ENCODE measurements around the gene LSS. TPM values are rescaled to one million over a fixed set of nuclear protein-coding genes. Genes with fewer than 3 reads are reported as not detected.

Gene LSS
- total and polyA plus RNA-seq, 2 of the 4 experiments (the other 2 are of a cell fraction), result 43.4 to 58.1 TPM

DNA sequence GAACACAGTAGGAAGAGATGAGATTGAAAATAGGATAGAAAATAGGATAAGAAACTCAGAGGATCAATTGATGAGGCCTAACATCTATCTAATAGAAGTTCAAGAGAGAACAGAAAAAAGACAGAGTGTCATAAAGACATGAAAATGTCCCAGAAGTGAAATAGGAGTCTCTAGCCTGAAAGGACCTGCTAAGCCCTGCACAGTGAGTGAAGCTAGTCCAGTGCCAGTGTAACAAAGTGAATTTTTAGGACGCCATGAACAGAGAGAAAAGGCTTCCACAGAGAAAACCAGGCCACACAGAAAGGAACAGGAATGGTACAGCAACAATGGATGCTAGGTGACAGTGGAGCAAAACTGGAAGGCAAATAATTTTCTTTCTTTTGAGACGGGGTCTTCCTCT, 20.3 kb upstream of the LSS start:
- dilution Hi-C loops (cut with HindIII; ENCODE audit: low sequenced_read_pairs, unreplicated experiment), result no loop called here
- no peak overlapping the region for H3K9ac ChIP-seq (ENCODE audit: low read depth, low read length)

More for the DNA sequence above, 20.3 kb upstream of the LSS start:
- Histone ChIP-seq H4K20me1 (ENCODE audit: insufficient read depth, low read length) (peaks cover 6% of the 10 kb centered on the region), H2AK5ac (ENCODE audit: low read depth, low read length) (no peak overlapping the region), H3K23ac (ENCODE audit: low read depth, low read length) (no peak overlapping the region), H2BK20ac (ENCODE audit: low read depth, low read length) (no peak overlapping the region), H4K5ac (ENCODE audit: low read depth, low read length) (no peak overlapping the region), H3K14ac (replicated peaks; ENCODE audit: low read depth, low read length) (no peak overlapping the region), H2BK120ac (ENCODE audit: low read depth, low read length) (no peak overlapping the region), H3K9me1 (ENCODE audit: insufficient read depth, low read length) (peaks cover 16% of the 10 kb centered on the region), H4K8ac (ENCODE audit: low read depth in 2 of 2, low read length in 2 of 2) (no peak overlapping the region), H3K9me3 (ENCODE audit: control insufficient read depth, insufficient read depth, low read length) (no peaks in the 10 kb centered on the region), H2BK15ac (ENCODE audit: low read depth, low read length) (no peak overlapping the region), H2AFZ (replicated peaks; ENCODE audit: low read length, poor library complexity) (no peak overlapping the region), H3K4ac (ENCODE audit: low read depth, low read length) (no peak overlapping the region), H3K27me3 (ENCODE audit: control insufficient read depth, insufficient read depth, low read length) (no peaks in the 10 kb centered on the region), H2BK5ac (ENCODE audit: low read depth, low read length, poor library complexity, severe bottlenecking) (no peak overlapping the region), H4K91ac (ENCODE audit: insufficient read depth, low read depth, low read length) (no peak overlapping the region), H3K4me2 (ENCODE audit: low read depth, low read length) (no peak overlapping the region), H3K4me1 (ENCODE audit: control insufficient read depth, insufficient read depth, low read length) (no peaks in the 10 kb centered on the region), H3K4me3 (ENCODE audit: insufficient read depth, low read depth, low read length) (no peak overlapping the region), H2AK9ac (replicated peaks; ENCODE audit: low read depth, low read length, poor library complexity) (no peak overlapping the region), H3K56ac (ENCODE audit: extremely low read depth, insufficient read depth, low read length) (no peak overlapping the region), H3K79me1 (ENCODE audit: low read depth in 1 of 2, low read length in 2 of 2) (peaks cover 11 to 30% of the 10 kb centered on the region in 2 experiments), H3K18ac (ENCODE audit: low read depth, low read length) (no peak overlapping the region), H3K27ac (ENCODE audit: insufficient read depth, low read length) (no peak overlapping the region), H3K36me3 (ENCODE audit: control insufficient read depth, insufficient read depth, low read length) (peaks cover 71% of the 10 kb centered on the region)
- in situ Hi-C loops (cut with MboI; ENCODE audit: low sequenced_read_pairs), result no loop called here
- ATAC-seq (ENCODE audit: low read depth) (no peak), DNase-seq (no peak)
- 90% methylated on average over 1 of the region's 2 CpGs; no CpG with 5 or more reads in 1 of the 2 experiments for WGBS, 2 experiments (ENCODE audit: extremely low coverage in 2 of 2, insufficient read length in 1 of 2)
- ChIA-PET CTCF (no interaction called here), POLR2A (ENCODE audit: unreplicated experiment) (no interaction called here)
- intact Hi-C loops (cut with micrococcal nuclease), result no loop called here
- TF ChIP-seq CEBPB (IDR thresholded peaks at IDR 0.05; ENCODE audit: low read depth, low read length) (no peak), POLR2A (IDR thresholded peaks at IDR 0.05; ENCODE audit: low read depth, low read length) (no peak), MXI1 (IDR thresholded peaks at IDR 0.05; ENCODE audit: borderline replicate concordance, low read depth, low read length) (no peak), MAFK (IDR thresholded peaks at IDR 0.05; ENCODE audit: low read depth, low read length) (no peak), FOS (IDR thresholded peaks at IDR 0.05; ENCODE audit: low read depth, low read length) (no peak)
- BruUV-seq (replicated peaks), result no TSS peak
